Lower leg skin (tissue), 3 donors: ENCODE measurements around the gene TLX1.

Experiments used
- POLR2A ChIP-seq, 2 donors: fragments of 450-650 bp; IDR thresholded peaks; one replicate each; pipeline ENCODE4 v1.6.1; 2016 to 2017; ENCODE audit warnings: antibody characterized with exemption in 2 of 2, mild to moderate bottlenecking in 1 of 2, moderate library complexity in 1 of 2
- TF ChIP-seq, protein P1 (sequence below), 3 donors: fragments of 450-650 bp; IDR thresholded peaks; one replicate each; pipeline ENCODE4 v1.5.1; 2016; ENCODE audit warnings: antibody characterized with exemption in 3 of 3, mild to moderate bottlenecking in 3 of 3, moderate library complexity in 2 of 3

GRCh38 chr10:101145145-101145544 is 14.0 kb downstream of the TLX1 start:
- TF ChIP-seq, protein P1, sequence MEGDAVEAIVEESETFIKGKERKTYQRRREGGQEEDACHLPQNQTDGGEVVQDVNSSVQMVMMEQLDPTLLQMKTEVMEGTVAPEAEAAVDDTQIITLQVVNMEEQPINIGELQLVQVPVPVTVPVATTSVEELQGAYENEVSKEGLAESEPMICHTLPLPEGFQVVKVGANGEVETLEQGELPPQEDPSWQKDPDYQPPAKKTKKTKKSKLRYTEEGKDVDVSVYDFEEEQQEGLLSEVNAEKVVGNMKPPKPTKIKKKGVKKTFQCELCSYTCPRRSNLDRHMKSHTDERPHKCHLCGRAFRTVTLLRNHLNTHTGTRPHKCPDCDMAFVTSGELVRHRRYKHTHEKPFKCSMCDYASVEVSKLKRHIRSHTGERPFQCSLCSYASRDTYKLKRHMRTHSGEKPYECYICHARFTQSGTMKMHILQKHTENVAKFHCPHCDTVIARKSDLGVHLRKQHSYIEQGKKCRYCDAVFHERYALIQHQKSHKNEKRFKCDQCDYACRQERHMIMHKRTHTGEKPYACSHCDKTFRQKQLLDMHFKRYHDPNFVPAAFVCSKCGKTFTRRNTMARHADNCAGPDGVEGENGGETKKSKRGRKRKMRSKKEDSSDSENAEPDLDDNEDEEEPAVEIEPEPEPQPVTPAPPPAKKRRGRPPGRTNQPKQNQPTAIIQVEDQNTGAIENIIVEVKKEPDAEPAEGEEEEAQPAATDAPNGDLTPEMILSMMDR (IDR thresholded peaks at IDR 0.05): no peak
- TF ChIP-seq POLR2A (IDR thresholded peaks at IDR 0.05): no peak
